ENCODE data around the gene PLCB1.

PLCB1 gene

GRCh38 chr20:8335495-8336195 is 203.6 kb downstream of the PLCB1 start:
- no peaks in the 10 kb centered on the region; the same call in 1 of the 2 replicates for H3K79me2 ChIP-seq (ENCODE audit: insufficient read depth, low read length)
- H3K9me2 ChIP-seq (replicated peaks; ENCODE audit: low read depth, low read length) = no peaks in the 10 kb centered on the region

GRCh38 chr20:8339349-8339748 is 207.3 kb downstream of the PLCB1 start:
- Histone ChIP-seq H3K4me1 (ENCODE audit: insufficient read depth, low read length, poor library complexity, severe bottlenecking) (peaks cover 11% of the 10 kb centered on the region), H2AFZ (ENCODE audit: low read length) (no peak overlapping the region), H3K4me2 (ENCODE audit: low read depth, low read length, poor library complexity, severe bottlenecking) (no peak overlapping the region), H3K4me3 (ENCODE audit: low read length, poor library complexity, severe bottlenecking) (no peak overlapping the region), H3F3A (ENCODE audit: low read depth) (no peaks in the 10 kb centered on the region), H4K20me1 (ENCODE audit: insufficient read depth, low read length, poor library complexity, severe bottlenecking) (no peaks in the 10 kb centered on the region), H3K36me3 (ENCODE audit: insufficient read depth, low read length) (no peaks in the 10 kb centered on the region), H3K9me2 (replicated peaks; ENCODE audit: low read depth, low read length) (no peaks in the 10 kb centered on the region), H3K9me3 (ENCODE audit: insufficient read depth, low read depth, low read length) (no peaks in the 10 kb centered on the region), H3K79me2 (ENCODE audit: insufficient read depth, low read length) (no peaks in the 10 kb centered on the region; the same call in 1 of the 2 replicates), H3K9ac (ENCODE audit: low read depth, low read length, poor library complexity, severe bottlenecking) (no peak overlapping the region), H3K27me3 (ENCODE audit: insufficient read depth, low read length, poor library complexity, severe bottlenecking) (no peaks in the 10 kb centered on the region)
- TF ChIP-seq CTCF (conservative IDR thresholded peaks at IDR 0.05; ENCODE audit: low read length) = no peak
- TF ChIP-seq EZH2phosphoT487 (IDR thresholded peaks at IDR 0.05; ENCODE audit: borderline replicate concordance) = no peak

More at GRCh38 chr20:8335495-8336195, 203.6 kb downstream of the PLCB1 start:
- peaks cover 15% of the 10 kb centered on the region for H3K4me1 ChIP-seq (ENCODE audit: insufficient read depth, low read length, poor library complexity, severe bottlenecking)
- H3K4me3 ChIP-seq (ENCODE audit: low read length, poor library complexity, severe bottlenecking) = no peak overlapping the region
- TF ChIP-seq CTCF (conservative IDR thresholded peaks at IDR 0.05; ENCODE audit: low read length) (no peak), EZH2phosphoT487 (IDR thresholded peaks at IDR 0.05; ENCODE audit: borderline replicate concordance) (no peak)
- H3F3A ChIP-seq (ENCODE audit: low read depth) = no peaks in the 10 kb centered on the region
- H3K9me3 ChIP-seq (ENCODE audit: insufficient read depth, low read depth, low read length) = no peaks in the 10 kb centered on the region
- no peaks in the 10 kb centered on the region for H3K27me3 ChIP-seq (ENCODE audit: insufficient read depth, low read length, poor library complexity, severe bottlenecking)
- no peaks in the 10 kb centered on the region for H4K20me1 ChIP-seq (ENCODE audit: insufficient read depth, low read length, poor library complexity, severe bottlenecking)
- H3K9ac ChIP-seq (ENCODE audit: low read depth, low read length, poor library complexity, severe bottlenecking) = no peak overlapping the region
- no peaks in the 10 kb centered on the region for H3K36me3 ChIP-seq (ENCODE audit: insufficient read depth, low read length)
- no peak overlapping the region for H2AFZ ChIP-seq (ENCODE audit: low read length)
- H3K4me2 ChIP-seq (ENCODE audit: low read depth, low read length, poor library complexity, severe bottlenecking) = no peak overlapping the region

- H3K4me1 ChIP-seq (ENCODE audit: insufficient read depth, low read length, poor library complexity, severe bottlenecking) = peaks cover 37% of the 10 kb centered on the region
- H3K4me3 ChIP-seq (ENCODE audit: low read length, poor library complexity, severe bottlenecking) = no peak overlapping the region
- no peak overlapping the region for H2AFZ ChIP-seq (ENCODE audit: low read length)
- H3K79me2 ChIP-seq (ENCODE audit: insufficient read depth, low read length) = peaks cover 3% of the 10 kb centered on the region; the same call in 1 of the 2 replicates
- no peaks in the 10 kb centered on the region for H3K9me3 ChIP-seq (ENCODE audit: insufficient read depth, low read depth, low read length)
- no peaks in the 10 kb centered on the region for H4K20me1 ChIP-seq (ENCODE audit: insufficient read depth, low read length, poor library complexity, severe bottlenecking)
- H3K9ac ChIP-seq (ENCODE audit: low read depth, low read length, poor library complexity, severe bottlenecking) = no peak overlapping the region
- no peak overlapping the region for H3K4me2 ChIP-seq (ENCODE audit: low read depth, low read length, poor library complexity, severe bottlenecking)
- no peaks in the 10 kb centered on the region for H3K27me3 ChIP-seq (ENCODE audit: insufficient read depth, low read length, poor library complexity, severe bottlenecking)
- no peaks in the 10 kb centered on the region for H3F3A ChIP-seq (ENCODE audit: low read depth)
- H3K9me2 ChIP-seq (replicated peaks; ENCODE audit: low read depth, low read length) = no peaks in the 10 kb centered on the region
- TF ChIP-seq CTCF (conservative IDR thresholded peaks at IDR 0.05; ENCODE audit: low read length) = no peak
- no peak for TF ChIP-seq EZH2phosphoT487 (IDR thresholded peaks at IDR 0.05; ENCODE audit: borderline replicate concordance)
- no peaks in the 10 kb centered on the region for H3K36me3 ChIP-seq (ENCODE audit: insufficient read depth, low read length)
These were observed 210.3 kb downstream of the PLCB1 start for GRCh38 chr20:8342391-8342790.
